Endodermal cell (in vitro differentiated cells): ENCODE data around the gene MTCL1. TPM values are rescaled to one million over a fixed set of nuclear protein-coding genes. Genes with fewer than 3 reads are reported as not detected.

Source experiments
- DNase-seq: peaks from one replicate; pipeline ENCODE4 v3.0.0-alpha.2; 2017
- H3K27ac ChIP-seq: 2 replicates; pipeline ENCODE4 v1.5.1; 2013; ENCODE audit warnings: mild to moderate bottlenecking, low read depth, low read length, moderate library complexity
- H3K27me3 ChIP-seq: 2 replicates; pipeline ENCODE4 v1.6.1; 2013; ENCODE audit warnings: mild to moderate bottlenecking, low read length, moderate library complexity; ENCODE audit not compliant: insufficient read depth, control insufficient read depth, poor library complexity, severe bottlenecking
- H3K36me3 ChIP-seq: 2 replicates; pipeline ENCODE4 v1.7.0; 2013; ENCODE audit warnings: mild to moderate bottlenecking, low read length, moderate library complexity; ENCODE audit not compliant: control insufficient read depth, insufficient read depth
- H3K4me1 ChIP-seq: one replicate; pipeline ENCODE4 v1.7.0; 2013; ENCODE audit warnings: low read length; ENCODE audit not compliant: control insufficient read depth, insufficient read depth
- H3K4me3 ChIP-seq: 2 replicates; pipeline ENCODE4 v1.5.1; 2013; ENCODE audit warnings: mild to moderate bottlenecking, low read length, moderate library complexity
- H3K9ac ChIP-seq: 2 replicates; pipeline ENCODE4 v1.6.1; 2013; ENCODE audit warnings: mild to moderate bottlenecking, low read length, moderate library complexity; ENCODE audit not compliant: poor library complexity, severe bottlenecking; ENCODE audit errors: extremely low read depth
- H3K9me3 ChIP-seq: 2 replicates; pipeline ENCODE4 v1.6.1; 2013; ENCODE audit warnings: mild to moderate bottlenecking, low read length, moderate library complexity; ENCODE audit not compliant: control insufficient read depth
- H3K27ac Mint-ChIP-seq: 2 replicates; pipeline ENCODE4 v1.8.0; 2020; ENCODE audit warnings: mixed read lengths
- H3K27me3 Mint-ChIP-seq: 2 replicates; pipeline ENCODE4 v1.8.0; 2021; ENCODE audit warnings: mild to moderate bottlenecking, mixed read lengths; ENCODE audit not compliant: insufficient read depth
- H3K36me3 Mint-ChIP-seq: 2 replicates; pipeline ENCODE4 v1.8.0; 2020; ENCODE audit warnings: low read depth, mixed read lengths
- H3K4me1 Mint-ChIP-seq: 2 replicates; pipeline ENCODE4 v1.8.0; 2020; ENCODE audit warnings: mixed read lengths
- H3K4me3 Mint-ChIP-seq: 2 replicates; pipeline ENCODE4 v1.8.0; 2020; ENCODE audit warnings: mild to moderate bottlenecking, moderate library complexity, mixed read lengths
- H3K9me3 Mint-ChIP-seq: 2 replicates; pipeline ENCODE4 v1.8.0; 2020; ENCODE audit warnings: mild to moderate bottlenecking, mixed read lengths
- WGBS, 2 experiments: methylation state at CpG; one replicate each; pipeline versions ENCODE4 v1.1.5 to v1.1.7; 2013; ENCODE audit warnings: missing lambda C conversion rate in 2 of 2, mixed read lengths in 1 of 2; ENCODE audit not compliant: insufficient coverage in 1 of 2, insufficient read length in 1 of 2; 5-methylcytosine and 5-hydroxymethylcytosine counted together
- total RNA-seq, 2 donors: library from RNA; stranded (reverse); fragmentation: NEBNext Ultra II Directional in 1 of 2; extraction: Animal tissue kit (Norgen Biotek cat#: 25700) in 1 of 2; gene quantifications; 2 replicates in 1 of 2; 3 replicates in 1 of 2; pipeline ENCODE4 v1.2.1, GENCODE V29; 2021
- TF ChIP-seq, protein P1 (sequence below): fragments of 200-600 bp; sonication (generic); conservative IDR thresholded peaks from 2 replicates; pipeline ENCODE4 v1.5.0; 2021; ENCODE audit warnings: antibody characterized with exemption, mild to moderate bottlenecking

The MTCL1 gene
- total RNA-seq, 2 donors from 2014 or later, result 15.0 to 26.0 TPM

GRCh38 chr18:8726281-8726680 lies 20.9 kb downstream of the MTCL1 start:
- Histone ChIP-seq H3K9ac (no peak overlapping the region), H3K36me3 (no peaks in the 10 kb centered on the region), H3K9me3 (peaks cover 10% of the 10 kb centered on the region), H3K27me3 (no peaks in the 10 kb centered on the region), H3K4me3 (no peak overlapping the region), H3K4me1 (no peaks in the 10 kb centered on the region), H3K27ac (no peak overlapping the region)
- H3K9me3 Mint-ChIP-seq, result peaks cover 9% of the 10 kb centered on the region
- H3K27me3 Mint-ChIP-seq, result no peaks in the 10 kb centered on the region
- TF ChIP-seq, protein P1, sequence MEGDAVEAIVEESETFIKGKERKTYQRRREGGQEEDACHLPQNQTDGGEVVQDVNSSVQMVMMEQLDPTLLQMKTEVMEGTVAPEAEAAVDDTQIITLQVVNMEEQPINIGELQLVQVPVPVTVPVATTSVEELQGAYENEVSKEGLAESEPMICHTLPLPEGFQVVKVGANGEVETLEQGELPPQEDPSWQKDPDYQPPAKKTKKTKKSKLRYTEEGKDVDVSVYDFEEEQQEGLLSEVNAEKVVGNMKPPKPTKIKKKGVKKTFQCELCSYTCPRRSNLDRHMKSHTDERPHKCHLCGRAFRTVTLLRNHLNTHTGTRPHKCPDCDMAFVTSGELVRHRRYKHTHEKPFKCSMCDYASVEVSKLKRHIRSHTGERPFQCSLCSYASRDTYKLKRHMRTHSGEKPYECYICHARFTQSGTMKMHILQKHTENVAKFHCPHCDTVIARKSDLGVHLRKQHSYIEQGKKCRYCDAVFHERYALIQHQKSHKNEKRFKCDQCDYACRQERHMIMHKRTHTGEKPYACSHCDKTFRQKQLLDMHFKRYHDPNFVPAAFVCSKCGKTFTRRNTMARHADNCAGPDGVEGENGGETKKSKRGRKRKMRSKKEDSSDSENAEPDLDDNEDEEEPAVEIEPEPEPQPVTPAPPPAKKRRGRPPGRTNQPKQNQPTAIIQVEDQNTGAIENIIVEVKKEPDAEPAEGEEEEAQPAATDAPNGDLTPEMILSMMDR, result no peak
- H3K4me1 Mint-ChIP-seq, result peaks cover 4% of the 10 kb centered on the region
- 95% methylated on average over 3 of the region's 17 CpGs; no CpG with 5 or more reads in 1 of the 2 experiments for WGBS, 2 experiments
- no peak overlapping the region for H3K27ac Mint-ChIP-seq
- peaks cover 23% of the 10 kb centered on the region for H3K36me3 Mint-ChIP-seq
- no peak overlapping the region for H3K4me3 Mint-ChIP-seq
- no peak for DNase-seq

- Mint-ChIP-seq H3K9me3 (peaks cover 9% of the 10 kb centered on the region), H3K36me3 (peaks cover 22% of the 10 kb centered on the region), H3K4me3 (no peak overlapping the region), H3K27ac (no peak overlapping the region), H3K4me1 (peaks cover 2% of the 10 kb centered on the region), H3K27me3 (no peaks in the 10 kb centered on the region)
- DNase-seq, result no peak
- TF ChIP-seq, protein P1, result no peak
- WGBS, 2 experiments, result 100% methylated on average over 4 of the region's 4 CpGs; no CpG with 5 or more reads in 1 of the 2 experiments
- no peak overlapping the region for H3K4me3 ChIP-seq
- H3K9me3 ChIP-seq, result peaks cover 10% of the 10 kb centered on the region
- H3K9ac ChIP-seq, result no peak overlapping the region
- no peaks in the 10 kb centered on the region for H3K4me1 ChIP-seq
- no peaks in the 10 kb centered on the region for H3K27me3 ChIP-seq
- no peaks in the 10 kb centered on the region for H3K36me3 ChIP-seq
- H3K27ac ChIP-seq, result no peak overlapping the region
These were observed 21.8 kb downstream of the MTCL1 start for GRCh38 chr18:8726963-8727705.

DNA sequence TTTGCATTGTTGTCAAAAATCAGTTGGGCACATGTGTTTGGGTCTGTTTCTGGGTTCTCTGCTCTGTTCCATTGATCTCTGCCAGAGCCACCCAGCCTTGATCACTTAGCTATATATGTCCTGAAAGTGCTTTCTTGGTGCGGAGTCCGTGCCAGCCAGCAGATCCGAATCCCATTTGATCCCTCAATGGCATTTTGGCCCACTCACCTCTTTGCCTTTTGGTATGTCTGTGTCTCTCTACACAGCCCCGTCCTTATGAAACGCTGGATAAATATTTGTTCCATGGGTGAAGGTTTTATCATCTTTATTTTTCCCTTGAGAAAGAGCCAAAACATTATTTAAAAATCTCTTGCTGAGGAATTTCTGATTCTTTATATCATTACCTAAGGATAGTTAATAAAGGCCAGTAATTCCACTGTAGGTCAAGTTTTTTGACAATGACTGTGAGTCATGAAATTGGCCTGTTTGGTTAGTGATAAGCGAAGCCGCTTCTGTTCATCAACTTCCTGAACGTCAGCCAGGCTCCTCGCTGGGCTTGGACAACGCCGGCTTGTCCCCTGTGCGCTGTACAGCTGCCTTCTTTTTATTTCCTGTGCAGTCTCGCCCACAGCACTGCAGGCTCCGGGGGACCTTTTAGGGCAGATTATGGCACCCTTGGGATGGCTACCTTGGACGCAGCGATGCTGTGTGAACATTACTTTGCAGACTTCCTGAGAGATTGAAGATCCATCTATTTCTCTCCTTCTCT lies 24.9 kb downstream of the MTCL1 start:
- H3K9ac ChIP-seq, result no peak overlapping the region
- H3K4me1 Mint-ChIP-seq, result peaks cover 16% of the 10 kb centered on the region
- H3K27me3 ChIP-seq, result no peaks in the 10 kb centered on the region
- no peak for DNase-seq
- no peaks in the 10 kb centered on the region for H3K4me1 ChIP-seq
- peaks cover 15% of the 10 kb centered on the region for H3K36me3 Mint-ChIP-seq
- no peak overlapping the region for H3K27ac Mint-ChIP-seq
- no peaks in the 10 kb centered on the region for H3K27me3 Mint-ChIP-seq
- 94 to 97% methylated on average over 12 to 15 of the region's 16 CpGs for WGBS, 2 experiments
- peaks cover 10% of the 10 kb centered on the region for H3K9me3 ChIP-seq
- H3K27ac ChIP-seq, result no peak overlapping the region
- no peaks in the 10 kb centered on the region for H3K36me3 ChIP-seq
- peaks cover 9% of the 10 kb centered on the region for H3K9me3 Mint-ChIP-seq
- no peak overlapping the region for H3K4me3 Mint-ChIP-seq
- no peak overlapping the region for H3K4me3 ChIP-seq
- TF ChIP-seq, protein P1, result no peak
